ENCODE data around the gene PUM1. TPM values are rescaled to one million over a fixed set of nuclear protein-coding genes. Genes with fewer than 3 reads are reported as not detected.

The PUM1 gene
- total and polyA plus RNA-seq, 10 donors: 14.9 to 122 (median 82.5) TPM

GRCh38 chr1:30912913-30913652, 152.4 kb downstream of the PUM1 start:
- WGBS, 5 donors: 65 to 74% (median 67%) methylated on average over 7 to 10 of the region's 10 CpGs
- TF ChIP-seq POLR2AphosphoS5 (IDR thresholded peaks at IDR 0.05): peak; percentile 27 to 76 (median 51)
- TF ChIP-seq POLR2A (IDR thresholded peaks at IDR 0.05): no peak
- no peak for TF ChIP-seq CTCF (IDR thresholded peaks at IDR 0.05 in 8 of 11, conservative IDR thresholded peaks at IDR 0.05 in 3 of 11)
- peak overlapping the region in 5 of 8 donors; percentile 39 to 81 (median 73) for H3K27ac ChIP-seq
- intact Hi-C loops (cut with DNase I; ENCODE audit: low total_unique reads): loop anchor here (5.0 to 10.0 kb wide), 3 partner anchors 111 to 188 kb away; partner anchors contain the start of gene MATN1
- no peaks in the 10 kb centered on the region for H3K36me3 ChIP-seq
- no peaks in the 10 kb centered on the region for H3K9me3 ChIP-seq
- H3K27me3 ChIP-seq (replicated peaks in 1 of 7): peaks cover 0 to 21% (median 5%) of the 10 kb centered on the region in 7 donors
- peak; percentile 85 for DNase-seq
- H3K4me3 ChIP-seq: no peak overlapping the region
- H3K4me1 ChIP-seq: peaks cover 8 to 52% (median 32%) of the 10 kb centered on the region in 6 donors

DNA sequence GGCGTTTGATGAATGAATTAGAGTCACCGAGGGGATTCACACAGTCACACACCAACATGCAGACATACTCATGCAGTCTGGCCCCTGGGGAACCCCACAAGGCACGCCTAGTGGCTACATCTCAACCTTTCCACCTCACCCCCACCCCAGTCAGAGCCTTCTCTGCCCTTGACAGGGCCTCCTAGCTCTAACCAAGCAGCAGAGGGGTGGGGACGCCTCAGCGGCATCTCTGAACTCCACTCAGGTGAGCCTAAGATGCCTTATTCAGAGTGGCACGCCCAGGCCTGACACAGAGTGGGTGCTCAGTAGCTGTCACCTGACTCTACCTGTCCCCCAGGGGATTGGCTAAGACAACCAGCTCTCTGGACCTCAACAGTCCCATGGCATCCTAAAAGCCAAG, 153.3 kb downstream of the PUM1 start:
- Histone ChIP-seq H3K9me3 (no peaks in the 10 kb centered on the region), H3K36me3 (no peaks in the 10 kb centered on the region), H3K27me3 (replicated peaks in 1 of 7) (peaks cover 0 to 29% (median 12%) of the 10 kb centered on the region in 7 donors), H3K4me3 (no peak overlapping the region), H3K27ac (peak overlapping the region in 5 of 8 donors; percentile 26 to 81 (median 73)), H3K4me1 (peaks cover 10 to 60% (median 41%) of the 10 kb centered on the region in 6 donors)
- intact Hi-C loops (cut with DNase I; ENCODE audit: low total_unique reads): loop anchor here (5.0 to 10.0 kb wide), 3 partner anchors 110 to 187 kb away; partner anchors contain the start of gene MATN1
- WGBS, 5 donors: 76 to 82% (median 82%) methylated on average over 5 to 6 of the region's 6 CpGs
- TF ChIP-seq POLR2A (IDR thresholded peaks at IDR 0.05): no peak
- TF ChIP-seq CTCF (IDR thresholded peaks at IDR 0.05 in 8 of 11, conservative IDR thresholded peaks at IDR 0.05 in 3 of 11): no peak
- no peak for TF ChIP-seq POLR2AphosphoS5 (IDR thresholded peaks at IDR 0.05)
- DNase-seq: peak; percentile 59

DNA sequence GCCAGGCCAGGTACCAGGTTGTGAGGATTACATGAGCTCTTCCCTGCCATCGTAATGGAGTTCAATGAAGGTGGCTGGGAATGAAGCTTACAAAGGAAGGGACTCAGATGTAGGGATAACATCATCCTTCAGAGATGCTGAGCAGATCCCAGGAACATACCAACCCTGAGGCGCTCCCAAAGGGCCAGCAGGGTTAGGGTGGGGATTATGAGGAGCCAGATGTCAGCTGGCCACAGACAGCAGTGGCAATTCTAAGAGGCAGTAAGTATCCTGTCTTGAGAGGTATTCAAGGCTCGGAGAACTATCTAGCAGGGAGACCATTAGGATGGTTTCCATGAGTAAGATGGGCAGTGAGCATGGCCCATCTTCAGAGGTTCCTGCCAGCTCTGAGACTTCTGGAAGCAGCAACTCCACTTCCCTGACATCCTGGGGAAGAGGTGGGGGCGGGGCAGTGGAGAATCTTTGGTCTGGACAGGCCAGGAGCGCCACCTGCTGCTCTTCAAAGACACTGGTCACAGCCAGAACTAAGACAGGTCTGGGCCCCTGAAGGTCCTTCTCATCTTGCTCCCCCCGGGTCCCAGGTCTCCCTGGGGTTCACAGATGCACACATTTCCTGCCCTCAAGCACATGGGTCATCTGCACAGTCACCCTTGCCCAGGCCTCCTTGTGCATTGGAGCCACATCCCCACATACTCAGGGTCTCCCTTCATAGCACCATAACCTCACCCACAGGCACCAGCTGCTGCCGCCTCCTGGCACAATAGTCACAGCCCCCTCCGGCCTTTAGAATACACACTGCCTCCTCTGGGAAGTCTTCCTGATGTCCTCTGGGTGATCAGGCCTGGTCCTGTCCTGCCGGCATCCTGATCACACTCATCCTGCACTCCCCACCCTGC, 154.2 kb downstream of the PUM1 start:
- no peak for TF ChIP-seq POLR2AphosphoS5 (IDR thresholded peaks at IDR 0.05)
- TF ChIP-seq CTCF (IDR thresholded peaks at IDR 0.05 in 8 of 11, conservative IDR thresholded peaks at IDR 0.05 in 3 of 11): peak; percentile 56 to 91 (median 76)
- peak overlapping the region in 3 of 8 donors; percentile 73 to 81 (median 77) for H3K27ac ChIP-seq
- peaks cover 0 to 39% (median 14%) of the 10 kb centered on the region in 7 donors for H3K27me3 ChIP-seq (replicated peaks in 1 of 7)
- no peak overlapping the region for H3K4me3 ChIP-seq
- WGBS, 5 donors: 36 to 50% (median 44%) methylated on average over 7 to 9 of the region's 9 CpGs
- DNase-seq: peak; percentile 87
- no peaks in the 10 kb centered on the region for H3K9me3 ChIP-seq
- intact Hi-C loops (cut with DNase I; ENCODE audit: low total_unique reads): loop anchor here (5.0 to 10.0 kb wide), 3 partner anchors 109 to 187 kb away; partner anchors contain the start of gene MATN1
- H3K36me3 ChIP-seq: no peaks in the 10 kb centered on the region
- H3K4me1 ChIP-seq: peaks cover 10 to 70% (median 48%) of the 10 kb centered on the region in 6 donors
